Gastroesophageal sphincter (tissue), 2 donors: ENCODE measurements around the gene NDUFS8.

Source experiments
- EP300 ChIP-seq: sonication (generic); formaldehyde crosslinking; IDR thresholded peaks from one replicate; pipeline ENCODE4 v1.6.1; 2017; ENCODE audit warnings: antibody characterized with exemption, mild to moderate bottlenecking
- POLR2A ChIP-seq, 2 donors: fragments of 450-650 bp; IDR thresholded peaks; one replicate each; pipeline ENCODE4 v1.6.1; 2017; ENCODE audit warnings: antibody characterized with exemption in 2 of 2, mild to moderate bottlenecking in 2 of 2, moderate library complexity in 1 of 2
- POLR2AphosphoS5 ChIP-seq: sonication (generic); formaldehyde crosslinking; IDR thresholded peaks from one replicate; pipeline ENCODE4 v1.6.1; 2017; ENCODE audit warnings: antibody characterized with exemption

DNA sequence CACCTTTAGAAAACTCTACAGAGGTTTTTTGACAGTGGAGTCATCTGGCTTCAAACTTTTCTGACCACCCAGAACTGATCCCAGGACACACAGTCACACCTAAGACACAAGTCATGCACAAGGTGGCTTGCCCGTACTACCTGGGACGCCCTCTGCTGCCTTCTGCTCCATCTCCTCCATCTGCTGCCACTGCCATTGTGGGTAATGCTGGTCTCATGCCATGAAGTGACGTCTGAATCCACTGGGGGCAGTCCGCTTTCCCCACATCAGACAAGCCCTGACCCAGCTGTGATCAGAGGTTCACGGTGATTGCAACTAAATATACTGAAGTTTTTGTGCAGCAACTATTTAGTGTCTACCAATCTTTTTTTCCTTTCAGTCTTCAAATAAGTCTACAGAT lies 5.4 kb upstream of the NDUFS8 start:
- TF ChIP-seq POLR2A (IDR thresholded peaks at IDR 0.05) (no peak), POLR2AphosphoS5 (no peak), EP300 (no peak)
